ENCODE results near the gene MXRA8. TPM values are rescaled to one million over a fixed set of nuclear protein-coding genes. Genes with fewer than 3 reads are reported as not detected.

The MXRA8 gene
- total and polyA plus RNA-seq, 9 of the 15 experiments (the other 6 are each of a cell fraction or from before 2014, with no cell fraction given) = 0.66 to 11.3 (median 6.3) TPM

- TF ChIP-seq, protein P1, sequence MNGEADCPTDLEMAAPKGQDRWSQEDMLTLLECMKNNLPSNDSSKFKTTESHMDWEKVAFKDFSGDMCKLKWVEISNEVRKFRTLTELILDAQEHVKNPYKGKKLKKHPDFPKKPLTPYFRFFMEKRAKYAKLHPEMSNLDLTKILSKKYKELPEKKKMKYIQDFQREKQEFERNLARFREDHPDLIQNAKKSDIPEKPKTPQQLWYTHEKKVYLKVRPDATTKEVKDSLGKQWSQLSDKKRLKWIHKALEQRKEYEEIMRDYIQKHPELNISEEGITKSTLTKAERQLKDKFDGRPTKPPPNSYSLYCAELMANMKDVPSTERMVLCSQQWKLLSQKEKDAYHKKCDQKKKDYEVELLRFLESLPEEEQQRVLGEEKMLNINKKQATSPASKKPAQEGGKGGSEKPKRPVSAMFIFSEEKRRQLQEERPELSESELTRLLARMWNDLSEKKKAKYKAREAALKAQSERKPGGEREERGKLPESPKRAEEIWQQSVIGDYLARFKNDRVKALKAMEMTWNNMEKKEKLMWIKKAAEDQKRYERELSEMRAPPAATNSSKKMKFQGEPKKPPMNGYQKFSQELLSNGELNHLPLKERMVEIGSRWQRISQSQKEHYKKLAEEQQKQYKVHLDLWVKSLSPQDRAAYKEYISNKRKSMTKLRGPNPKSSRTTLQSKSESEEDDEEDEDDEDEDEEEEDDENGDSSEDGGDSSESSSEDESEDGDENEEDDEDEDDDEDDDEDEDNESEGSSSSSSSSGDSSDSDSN (IDR thresholded peaks at IDR 0.05; ENCODE audit: borderline replicate concordance in 1 of 2, low read depth in 2 of 2, low read length in 2 of 2) = no peak; a peak in 1 of 4 replicates
- TF ChIP-seq ZFPM2 (CRISPR knock-in tag; IDR thresholded peaks at IDR 0.05) (no peak), FOXK2 (conservative IDR thresholded peaks at IDR 0.05 in 1 of 2, IDR thresholded peaks at IDR 0.05 in 1 of 2; ENCODE audit: low read depth in 2 of 2) (0 out of 4 replicates have a peak, but pooled peaks of 1 of the 2 experiments have one; percentile 17), DNMT1 (IDR thresholded peaks at IDR 0.05) (no peak), CREB5 (CRISPR knock-in tag; IDR thresholded peaks at IDR 0.05) (no peak), SIN3B (IDR thresholded peaks at IDR 0.05; ENCODE audit: low read depth) (0 out of 2 replicates have a peak, but pooled peaks have one; percentile 8), ERF (CRISPR knock-in tag; IDR thresholded peaks at IDR 0.05) (no peak), ZNF512 (tag; IDR thresholded peaks at IDR 0.05) (no peak)
- TF ChIP-seq, protein P2, sequence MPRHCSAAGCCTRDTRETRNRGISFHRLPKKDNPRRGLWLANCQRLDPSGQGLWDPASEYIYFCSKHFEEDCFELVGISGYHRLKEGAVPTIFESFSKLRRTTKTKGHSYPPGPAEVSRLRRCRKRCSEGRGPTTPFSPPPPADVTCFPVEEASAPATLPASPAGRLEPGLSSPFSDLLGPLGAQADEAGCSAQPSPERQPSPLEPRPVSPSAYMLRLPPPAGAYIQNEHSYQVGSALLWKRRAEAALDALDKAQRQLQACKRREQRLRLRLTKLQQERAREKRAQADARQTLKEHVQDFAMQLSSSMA (CRISPR knock-in tag; IDR thresholded peaks at IDR 0.05) = no peak
- TF ChIP-seq, protein P3, sequence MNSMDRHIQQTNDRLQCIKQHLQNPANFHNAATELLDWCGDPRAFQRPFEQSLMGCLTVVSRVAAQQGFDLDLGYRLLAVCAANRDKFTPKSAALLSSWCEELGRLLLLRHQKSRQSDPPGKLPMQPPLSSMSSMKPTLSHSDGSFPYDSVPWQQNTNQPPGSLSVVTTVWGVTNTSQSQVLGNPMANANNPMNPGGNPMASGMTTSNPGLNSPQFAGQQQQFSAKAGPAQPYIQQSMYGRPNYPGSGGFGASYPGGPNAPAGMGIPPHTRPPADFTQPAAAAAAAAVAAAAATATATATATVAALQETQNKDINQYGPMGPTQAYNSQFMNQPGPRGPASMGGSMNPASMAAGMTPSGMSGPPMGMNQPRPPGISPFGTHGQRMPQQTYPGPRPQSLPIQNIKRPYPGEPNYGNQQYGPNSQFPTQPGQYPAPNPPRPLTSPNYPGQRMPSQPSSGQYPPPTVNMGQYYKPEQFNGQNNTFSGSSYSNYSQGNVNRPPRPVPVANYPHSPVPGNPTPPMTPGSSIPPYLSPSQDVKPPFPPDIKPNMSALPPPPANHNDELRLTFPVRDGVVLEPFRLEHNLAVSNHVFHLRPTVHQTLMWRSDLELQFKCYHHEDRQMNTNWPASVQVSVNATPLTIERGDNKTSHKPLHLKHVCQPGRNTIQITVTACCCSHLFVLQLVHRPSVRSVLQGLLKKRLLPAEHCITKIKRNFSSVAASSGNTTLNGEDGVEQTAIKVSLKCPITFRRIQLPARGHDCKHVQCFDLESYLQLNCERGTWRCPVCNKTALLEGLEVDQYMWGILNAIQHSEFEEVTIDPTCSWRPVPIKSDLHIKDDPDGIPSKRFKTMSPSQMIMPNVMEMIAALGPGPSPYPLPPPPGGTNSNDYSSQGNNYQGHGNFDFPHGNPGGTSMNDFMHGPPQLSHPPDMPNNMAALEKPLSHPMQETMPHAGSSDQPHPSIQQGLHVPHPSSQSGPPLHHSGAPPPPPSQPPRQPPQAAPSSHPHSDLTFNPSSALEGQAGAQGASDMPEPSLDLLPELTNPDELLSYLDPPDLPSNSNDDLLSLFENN (IDR thresholded peaks at IDR 0.05; ENCODE audit: low read depth in 2 of 2, low read length in 2 of 2) = peak in 1 of 2 experiments; percentile 48; a peak in 1 of 4 replicates
- TF ChIP-seq, protein P4, sequence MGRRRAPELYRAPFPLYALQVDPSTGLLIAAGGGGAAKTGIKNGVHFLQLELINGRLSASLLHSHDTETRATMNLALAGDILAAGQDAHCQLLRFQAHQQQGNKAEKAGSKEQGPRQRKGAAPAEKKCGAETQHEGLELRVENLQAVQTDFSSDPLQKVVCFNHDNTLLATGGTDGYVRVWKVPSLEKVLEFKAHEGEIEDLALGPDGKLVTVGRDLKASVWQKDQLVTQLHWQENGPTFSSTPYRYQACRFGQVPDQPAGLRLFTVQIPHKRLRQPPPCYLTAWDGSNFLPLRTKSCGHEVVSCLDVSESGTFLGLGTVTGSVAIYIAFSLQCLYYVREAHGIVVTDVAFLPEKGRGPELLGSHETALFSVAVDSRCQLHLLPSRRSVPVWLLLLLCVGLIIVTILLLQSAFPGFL (CRISPR knock-in tag; IDR thresholded peaks at IDR 0.05) = no peak
- TF ChIP-seq, protein P5, sequence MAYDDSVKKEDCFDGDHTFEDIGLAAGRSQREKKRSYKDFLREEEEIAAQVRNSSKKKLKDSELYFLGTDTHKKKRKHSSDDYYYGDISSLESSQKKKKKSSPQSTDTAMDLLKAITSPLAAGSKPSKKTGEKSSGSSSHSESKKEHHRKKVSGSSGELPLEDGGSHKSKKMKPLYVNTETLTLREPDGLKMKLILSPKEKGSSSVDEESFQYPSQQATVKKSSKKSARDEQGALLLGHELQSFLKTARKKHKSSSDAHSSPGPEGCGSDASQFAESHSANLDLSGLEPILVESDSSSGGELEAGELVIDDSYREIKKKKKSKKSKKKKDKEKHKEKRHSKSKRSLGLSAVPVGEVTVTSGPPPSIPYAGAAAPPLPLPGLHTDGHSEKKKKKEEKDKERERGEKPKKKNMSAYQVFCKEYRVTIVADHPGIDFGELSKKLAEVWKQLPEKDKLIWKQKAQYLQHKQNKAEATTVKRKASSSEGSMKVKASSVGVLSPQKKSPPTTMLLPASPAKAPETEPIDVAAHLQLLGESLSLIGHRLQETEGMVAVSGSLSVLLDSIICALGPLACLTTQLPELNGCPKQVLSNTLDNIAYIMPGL (CRISPR knock-in tag; IDR thresholded peaks at IDR 0.05) = no peak; the same call in none of the 2 replicates
Measured at GRCh38 chr1:1307923-1308755, 50.2 kb downstream of the MXRA8 start, which contains the start of the genes ACAP3 and PUSL1 (continued).
